Transverse colon (tissue), 4 donors: ENCODE results near the gene PROM1. TPM values are rescaled to one million over a fixed set of nuclear protein-coding genes. Genes with fewer than 3 reads are reported as not detected.

Experiments used
- DNase-seq: peaks from one replicate; pipeline ENCODE4 v3.0.0-alpha.2; 2019
- H3K27ac ChIP-seq, 4 donors: fragments of 200-600 bp; sonication (generic); 2 replicates each; pipeline ENCODE4 v1.5.1; 2016 to 2018; ENCODE audit warnings: inconsistent platforms in 4 of 4
- H3K27me3 ChIP-seq: fragments of 200-600 bp; sonication (generic); 2 replicates; pipeline ENCODE4 v1.5.1; 2017; ENCODE audit warnings: inconsistent platforms
- H3K36me3 ChIP-seq, 4 donors: fragments of 200-600 bp; sonication (generic); 2 replicates each; pipeline ENCODE4 v1.5.1; 2017 to 2019; ENCODE audit warnings: inconsistent platforms in 4 of 4
- H3K4me1 ChIP-seq, 4 donors: fragments of 200-600 bp; sonication (generic); 2 replicates each; pipeline ENCODE4 v1.5.1; 2017 to 2020; ENCODE audit warnings: inconsistent platforms in 4 of 4
- H3K4me3 ChIP-seq, 4 donors: fragments of 200-600 bp; sonication (generic); 1 replicate in 1 of 4; 2 replicates in 3 of 4; pipeline versions ENCODE4 v1.5.1 to v1.6.1; 2017 to 2019; ENCODE audit warnings: inconsistent platforms in 4 of 4
- H3K9me3 ChIP-seq, 2 donors: fragments of 200-600 bp; sonication (generic); 2 replicates each; pipeline ENCODE4 v1.5.1; 2017 to 2019; ENCODE audit warnings: inconsistent platforms in 2 of 2
- CTCF ChIP-seq, 5 experiments: fragments of 200-600 bp in 3 of 5; fragments of 450-650 bp in 2 of 5; sonication (generic) in 3 of 5; IDR thresholded peaks; 1 replicate in 2 of 5; 2 replicates in 3 of 5; pipeline ENCODE4 v1.5.1; 2016 to 2017; ENCODE audit warnings: antibody characterized with exemption in 5 of 5, inconsistent platforms in 3 of 5, mild to moderate bottlenecking in 2 of 5, moderate library complexity in 1 of 5
- EP300 ChIP-seq: sonication (generic); formaldehyde crosslinking; IDR thresholded peaks from one replicate; pipeline ENCODE4 v1.6.1; 2017; ENCODE audit warnings: antibody characterized with exemption, low read depth
- POLR2A ChIP-seq: fragments of 450-650 bp; IDR thresholded peaks from one replicate; pipeline ENCODE4 v1.6.1; 2016; ENCODE audit warnings: antibody characterized with exemption, mild to moderate bottlenecking, moderate library complexity
- POLR2AphosphoS5 ChIP-seq, 3 donors: sonication (generic); formaldehyde crosslinking; IDR thresholded peaks; one replicate each; pipeline ENCODE4 v1.6.1; 2016; ENCODE audit warnings: antibody characterized with exemption in 3 of 3
- WGBS, 2 donors: methylation state at CpG; one replicate each; pipeline ENCODE4 v1.1.5; 2018; ENCODE audit warnings: low coverage in 1 of 2; 5-methylcytosine and 5-hydroxymethylcytosine counted together
- in situ Hi-C, 4 donors: fragments of 200-750 bp; cut with MboI; loops; one replicate each; pipeline versions ENCODE4 v1.15.0 to v1.15.1; 2017; ENCODE audit warnings: low sequenced_read_pairs in 3 of 4, low pct_ligation_motif_present in 1 of 4, low pct_unique_long_range_greater_than_20kb in 1 of 4
- intact Hi-C: fragments of 100-400 bp; cut with DNase I; formaldehyde crosslinking; loops from one replicate; pipeline ENCODE4 v1.15.1; 2023; ENCODE audit warnings: low total_unique reads
- total RNA-seq, 4 donors: library from RNA; depleted of rRNA; stranded (reverse); fragments of >200 nt; gene quantifications; one replicate each; pipeline ENCODE4 v1.1.0, GENCODE V29; 2016

Gene PROM1
- total RNA-seq, 4 donors from 2014 or later = 35.2 to 236 (median 170) TPM

GRCh38 chr4:16114546-16114945, 30.7 kb upstream of the PROM1 start:
- in situ Hi-C loops = no loop called here

DNA sequence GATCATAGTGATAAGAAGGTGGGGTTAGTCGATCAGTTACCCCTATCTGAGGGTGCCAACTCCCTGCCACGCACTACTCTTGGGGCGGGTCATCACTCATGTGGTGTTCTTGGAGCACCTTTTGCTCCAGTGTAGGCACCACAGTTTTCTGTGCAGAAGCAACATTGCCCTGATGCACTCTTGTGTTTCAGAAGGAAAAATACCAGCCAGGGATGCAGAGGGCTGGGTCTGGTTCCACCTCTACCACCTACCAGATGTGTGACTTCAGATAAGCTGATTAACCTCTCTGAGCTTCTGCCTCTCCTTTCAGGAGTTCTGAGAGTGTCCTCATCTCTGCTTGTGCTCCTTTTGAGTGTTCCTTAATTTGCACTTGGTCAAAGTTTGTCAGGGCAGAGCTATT, 29.9 kb upstream of the PROM1 start:
- Histone ChIP-seq H3K27ac (no peak overlapping the region), H3K9me3 (no peaks in the 10 kb centered on the region), H3K4me3 (no peak overlapping the region), H3K36me3 (no peaks in the 10 kb centered on the region), H3K4me1 (no peaks in the 10 kb centered on the region), H3K27me3 (no peaks in the 10 kb centered on the region)
- in situ Hi-C loops = no loop called here
- 86 to 88% methylated on average over 1 to 3 of the region's 3 CpGs for WGBS, 2 donors
- intact Hi-C loops = no loop called here
- DNase-seq = no peak
- TF ChIP-seq CTCF (IDR thresholded peaks at IDR 0.05) (no peak), EP300 (no peak), POLR2A (no peak), POLR2AphosphoS5 (IDR thresholded peaks at IDR 0.05) (no peak)

More at GRCh38 chr4:16114546-16114945, 30.7 kb upstream of the PROM1 start:
- Histone ChIP-seq H3K27ac (no peak overlapping the region), H3K27me3 (no peaks in the 10 kb centered on the region), H3K36me3 (no peaks in the 10 kb centered on the region), H3K4me1 (no peaks in the 10 kb centered on the region), H3K9me3 (no peaks in the 10 kb centered on the region), H3K4me3 (no peak overlapping the region)
- TF ChIP-seq POLR2A (no peak), CTCF (IDR thresholded peaks at IDR 0.05) (no peak), POLR2AphosphoS5 (IDR thresholded peaks at IDR 0.05) (no peak), EP300 (no peak)
- no peak for DNase-seq
- WGBS, 2 donors = 92 to 100% methylated on average over 1 to 6 of the region's 6 CpGs
- intact Hi-C loops = no loop called here

GRCh38 chr4:16111533-16111932, 27.7 kb upstream of the PROM1 start:
- intact Hi-C loops = no loop called here
- Histone ChIP-seq H3K27ac (no peak overlapping the region), H3K9me3 (no peaks in the 10 kb centered on the region), H3K27me3 (no peaks in the 10 kb centered on the region), H3K4me1 (no peaks in the 10 kb centered on the region), H3K4me3 (no peak overlapping the region), H3K36me3 (no peaks in the 10 kb centered on the region)
- no peak for DNase-seq
- WGBS, 2 donors = 93 to 94% methylated on average over 4 to 5 of the region's 5 CpGs
- TF ChIP-seq EP300 = no peak
- TF ChIP-seq POLR2AphosphoS5 (IDR thresholded peaks at IDR 0.05) = no peak
- no peak for TF ChIP-seq CTCF (IDR thresholded peaks at IDR 0.05)
- TF ChIP-seq POLR2A = no peak
- in situ Hi-C loops = no loop called here

DNA sequence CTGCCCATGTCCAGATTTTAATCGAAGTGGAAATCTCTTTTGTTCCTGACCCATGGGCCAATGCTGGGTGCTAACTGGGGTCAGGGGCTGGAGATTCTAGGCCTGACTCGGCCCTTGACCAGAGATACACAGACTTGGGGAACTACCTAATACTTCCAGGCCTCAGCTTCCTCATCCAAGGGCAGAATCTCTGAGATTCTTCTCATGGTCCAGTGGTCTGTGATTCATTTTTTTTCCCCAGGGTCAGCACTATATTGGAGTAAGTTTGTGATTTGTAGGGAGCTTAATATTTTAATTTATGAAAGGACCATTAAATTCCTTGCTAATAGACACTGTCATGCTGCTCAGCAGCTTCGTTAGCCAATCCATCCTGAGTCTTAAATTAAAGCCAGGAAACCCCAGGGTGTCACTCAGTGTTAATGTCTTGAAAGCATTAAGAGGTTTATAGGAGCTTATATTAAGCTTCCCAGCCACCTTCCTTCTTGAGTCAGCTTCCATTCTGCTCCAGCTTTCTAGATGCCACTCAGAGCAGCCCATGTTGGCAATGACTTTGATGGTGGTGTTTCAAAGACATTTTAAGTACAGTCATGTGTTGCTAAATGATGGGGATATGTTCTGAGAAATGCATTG, 27.0 kb upstream of the PROM1 start:
- H3K27me3 ChIP-seq = no peaks in the 10 kb centered on the region
- H3K9me3 ChIP-seq = no peaks in the 10 kb centered on the region
- intact Hi-C loops = no loop called here
- DNase-seq = no peak
- in situ Hi-C loops = no loop called here
- TF ChIP-seq POLR2AphosphoS5 (IDR thresholded peaks at IDR 0.05) = no peak
- H3K36me3 ChIP-seq = no peaks in the 10 kb centered on the region
- H3K4me1 ChIP-seq = no peaks in the 10 kb centered on the region
- no peak overlapping the region for H3K27ac ChIP-seq
- 76 to 78% methylated on average over 3 of the region's 3 CpGs for whole genome bisulfite sequencing, 2 donors
- H3K4me3 ChIP-seq = no peak overlapping the region

- TF ChIP-seq EP300 = no peak
- TF ChIP-seq CTCF (IDR thresholded peaks at IDR 0.05) = no peak
- TF ChIP-seq POLR2A = no peak
- no peak for TF ChIP-seq POLR2AphosphoS5 (IDR thresholded peaks at IDR 0.05)
- no peak for DNase-seq
- H3K27me3 ChIP-seq = no peaks in the 10 kb centered on the region
- no peaks in the 10 kb centered on the region for H3K4me1 ChIP-seq
- H3K36me3 ChIP-seq = no peaks in the 10 kb centered on the region
- in situ Hi-C loops (no loop called here), intact Hi-C loops (no loop called here)
- H3K4me3 ChIP-seq = no peak overlapping the region
- no peaks in the 10 kb centered on the region for H3K9me3 ChIP-seq
- no peak overlapping the region for H3K27ac ChIP-seq
These were observed 26.4 kb upstream of the PROM1 start for GRCh38 chr4:16110199-16110598.
